CD4-positive, alpha-beta T cell treated with Interleukin-4 for 4 hours (primary cell): ENCODE measurements around the gene CFAP46.
A peak's percentile ranks its signal among the peaks of the same experiment; 100 is the strongest.
"Not testable (repeated sequence)": the region's sequence is repeated elsewhere in the genome, so short reads cannot be mapped to it uniquely, and the experiment has no call there.

Source experiments
- DNase-seq: peaks from one replicate; pipeline ENCODE4 v3.0.0-alpha.2; 2020

Gene CFAP46

GRCh38 chr10:132840698-132841614 lies 101.4 kb downstream of the CFAP46 start:
- DNase-seq = no peak

DNA sequence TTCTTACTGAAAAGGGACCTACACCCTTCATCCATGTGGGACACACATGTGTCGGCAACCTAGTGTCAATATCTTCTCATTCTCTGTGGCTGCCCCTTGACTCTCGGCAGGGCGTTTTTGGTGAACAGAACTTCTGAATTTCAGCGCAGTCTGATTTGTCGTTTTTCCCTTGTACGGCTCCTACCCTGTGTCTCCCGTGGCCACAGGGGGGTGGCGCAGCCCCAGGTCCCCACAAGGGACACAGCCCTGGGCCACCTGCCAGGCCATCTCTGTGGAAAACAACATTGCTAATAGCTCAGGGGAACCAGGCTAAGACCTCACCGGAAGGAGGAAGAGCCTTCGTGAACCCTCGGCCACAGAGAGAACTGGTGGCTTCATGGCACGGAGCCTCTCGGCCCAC lies 103.3 kb downstream of the CFAP46 start:
- DNase-seq = no peak

GRCh38 chr10:132838346-132838970 lies 103.9 kb downstream of the CFAP46 start:
- DNase-seq = no peak

DNA sequence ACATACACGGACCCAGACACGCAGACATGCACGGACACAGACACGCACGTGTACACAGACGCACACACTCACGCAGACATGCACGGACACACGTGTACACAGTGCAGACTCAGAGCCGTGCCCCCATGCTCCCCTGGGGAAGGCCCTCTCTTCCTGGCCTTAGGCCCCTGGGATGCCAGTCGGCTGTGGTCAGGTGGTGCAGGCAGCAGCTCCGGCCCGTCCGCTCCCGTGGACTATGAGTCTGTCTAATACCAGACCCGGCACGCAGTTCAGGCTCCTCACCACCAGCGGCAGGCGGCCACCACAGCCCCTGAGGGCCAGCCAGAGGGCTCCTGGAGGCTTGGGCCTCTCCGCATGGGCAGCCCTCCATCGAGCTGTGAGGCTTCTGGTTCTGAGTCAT lies 104.5 kb downstream of the CFAP46 start:
- DNase-seq = no peak

DNA sequence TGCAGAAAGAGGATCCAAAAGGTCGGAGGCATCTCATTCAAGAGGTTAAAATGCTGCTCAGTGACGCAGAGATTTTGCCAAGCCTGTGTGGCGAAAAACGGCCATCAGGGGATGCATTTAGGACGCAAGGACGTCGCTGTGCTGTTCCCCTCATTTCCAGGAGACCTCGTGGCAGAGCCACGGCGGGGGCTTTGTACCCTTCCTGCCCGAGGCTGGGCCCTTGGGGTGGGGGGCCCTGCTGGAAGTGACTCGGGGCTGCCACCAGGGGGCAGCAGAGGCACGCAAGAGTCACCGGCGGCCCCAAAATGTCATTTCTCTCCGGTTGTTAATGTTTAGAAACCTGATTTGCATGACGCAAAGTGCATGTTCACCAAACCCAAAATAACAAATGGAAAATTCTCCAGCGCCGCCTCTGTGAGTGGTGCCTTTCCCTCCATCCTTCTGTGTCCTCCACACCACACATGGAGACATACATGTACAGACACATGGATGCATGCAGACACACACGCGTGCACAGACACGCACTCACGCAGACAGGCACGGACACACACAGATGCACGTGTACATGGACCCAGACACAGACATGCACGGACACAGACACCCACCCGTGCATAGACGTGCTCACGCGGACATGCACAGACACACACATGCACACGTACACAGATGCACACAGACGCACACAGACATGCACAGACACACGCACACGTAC lies 105.4 kb downstream of the CFAP46 start:
- DNase-seq = peak; percentile 6

DNA sequence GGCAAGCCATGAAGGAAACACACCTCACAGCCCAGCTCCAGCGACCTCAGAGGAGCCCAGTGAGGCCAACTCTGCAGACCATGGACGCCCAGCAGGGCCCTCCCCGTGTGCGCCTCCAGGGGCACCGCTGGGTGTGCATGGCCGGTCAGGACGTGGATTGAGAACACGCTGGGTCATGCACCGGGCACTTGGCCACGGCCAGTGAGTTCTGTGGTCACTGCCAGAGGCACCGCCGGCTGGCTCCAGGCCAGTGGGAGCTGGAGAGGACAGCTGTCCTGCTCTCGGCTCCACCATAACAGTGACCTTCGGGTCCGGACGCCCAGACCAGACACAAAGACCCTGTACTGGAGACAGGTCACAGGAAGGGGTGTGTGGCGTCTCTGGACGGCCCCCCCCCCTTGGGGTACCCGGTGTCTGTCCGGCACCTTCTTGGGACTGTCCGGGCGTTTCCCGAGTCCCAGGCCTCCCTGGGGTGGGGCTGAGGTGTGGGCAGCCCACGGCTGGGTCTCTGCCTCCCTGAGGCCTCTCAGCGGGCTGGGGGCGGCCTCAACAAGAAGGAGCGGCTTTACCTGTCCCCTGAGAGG lies 106.0 kb downstream of the CFAP46 start:
- no peak for DNase-seq

GRCh38 chr10:132835848-132836233 lies 106.5 kb downstream of the CFAP46 start:
- DNase-seq = no peak

- no peak for DNase-seq
Observed at GRCh38 chr10:132834891-132835847, 107.2 kb downstream of the CFAP46 start.

DNA sequence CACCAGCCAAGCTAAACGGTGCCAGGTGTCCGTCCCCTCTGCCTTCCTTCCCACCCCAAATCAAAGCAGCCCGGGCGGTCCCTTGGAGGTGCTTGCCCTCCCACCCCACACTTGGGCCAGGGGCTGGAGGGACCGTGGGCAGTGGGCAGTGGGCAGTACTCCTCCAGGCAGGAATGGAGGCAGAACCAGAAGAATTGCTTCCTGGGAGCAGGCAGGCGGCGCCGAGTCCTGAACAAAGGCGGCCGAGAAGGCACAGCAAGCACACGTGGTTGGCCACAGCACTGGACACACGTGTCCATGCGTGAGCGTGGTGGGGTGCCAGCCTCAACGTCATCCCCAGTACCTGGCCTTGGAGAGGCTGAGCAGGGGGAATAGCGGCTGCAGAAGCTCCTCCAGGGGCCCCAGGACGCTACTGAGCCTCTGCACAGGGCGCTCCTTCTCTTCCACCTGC lies 108.0 kb downstream of the CFAP46 start:
- no peak for DNase-seq

- DNase-seq = no peak
Observed at GRCh38 chr10:132833421-132834111, 108.8 kb downstream of the CFAP46 start.

- DNase-seq = no peak
Observed at GRCh38 chr10:132832186-132832969, 110.0 kb downstream of the CFAP46 start.

DNA sequence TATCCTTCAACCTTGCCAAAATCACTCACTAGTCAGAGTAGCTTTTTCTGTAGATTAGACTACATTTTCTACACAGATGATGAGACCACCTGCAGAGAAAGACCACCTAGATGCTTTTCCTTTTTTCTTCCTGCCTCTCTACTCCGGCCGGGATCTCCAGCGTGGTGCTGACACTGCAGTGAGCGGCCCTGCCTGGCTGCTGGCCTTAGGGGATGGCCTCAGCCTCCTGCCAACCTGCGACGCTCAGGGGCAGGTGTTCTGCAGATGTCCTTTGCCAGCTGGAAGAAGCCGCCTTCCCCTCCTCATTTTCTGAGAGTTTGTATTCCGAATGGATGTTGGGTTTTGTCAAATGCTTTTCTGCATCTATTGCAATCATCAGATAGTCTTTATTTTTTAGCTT lies 113.0 kb downstream of the CFAP46 start:
- no peak for DNase-seq

DNA sequence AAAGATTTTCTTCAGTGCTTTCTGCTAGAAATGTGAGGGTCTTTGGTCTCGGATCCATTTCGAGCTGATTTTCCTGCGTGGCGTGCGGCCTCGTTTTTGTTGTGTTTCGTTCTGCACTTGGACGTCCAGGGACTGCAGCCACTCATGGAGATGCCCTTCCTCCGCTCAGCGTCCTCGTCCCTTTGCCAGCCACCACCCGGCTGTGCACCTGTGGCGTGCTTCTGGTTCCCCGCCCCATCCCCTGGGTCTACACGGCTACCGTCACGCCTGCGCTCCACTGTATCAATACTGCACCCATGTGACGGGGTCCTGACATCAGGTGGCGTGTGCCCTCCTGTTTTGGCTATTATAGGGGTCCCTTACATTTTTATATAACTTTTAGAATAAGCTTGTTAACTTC lies 113.7 kb downstream of the CFAP46 start:
- no peak for DNase-seq

GRCh38 chr10:132827861-132828539 lies 114.4 kb downstream of the CFAP46 start:
- DNase-seq = no peak

- no peak for DNase-seq
Observed at GRCh38 chr10:132827423-132827789, 115.0 kb downstream of the CFAP46 start.

DNA sequence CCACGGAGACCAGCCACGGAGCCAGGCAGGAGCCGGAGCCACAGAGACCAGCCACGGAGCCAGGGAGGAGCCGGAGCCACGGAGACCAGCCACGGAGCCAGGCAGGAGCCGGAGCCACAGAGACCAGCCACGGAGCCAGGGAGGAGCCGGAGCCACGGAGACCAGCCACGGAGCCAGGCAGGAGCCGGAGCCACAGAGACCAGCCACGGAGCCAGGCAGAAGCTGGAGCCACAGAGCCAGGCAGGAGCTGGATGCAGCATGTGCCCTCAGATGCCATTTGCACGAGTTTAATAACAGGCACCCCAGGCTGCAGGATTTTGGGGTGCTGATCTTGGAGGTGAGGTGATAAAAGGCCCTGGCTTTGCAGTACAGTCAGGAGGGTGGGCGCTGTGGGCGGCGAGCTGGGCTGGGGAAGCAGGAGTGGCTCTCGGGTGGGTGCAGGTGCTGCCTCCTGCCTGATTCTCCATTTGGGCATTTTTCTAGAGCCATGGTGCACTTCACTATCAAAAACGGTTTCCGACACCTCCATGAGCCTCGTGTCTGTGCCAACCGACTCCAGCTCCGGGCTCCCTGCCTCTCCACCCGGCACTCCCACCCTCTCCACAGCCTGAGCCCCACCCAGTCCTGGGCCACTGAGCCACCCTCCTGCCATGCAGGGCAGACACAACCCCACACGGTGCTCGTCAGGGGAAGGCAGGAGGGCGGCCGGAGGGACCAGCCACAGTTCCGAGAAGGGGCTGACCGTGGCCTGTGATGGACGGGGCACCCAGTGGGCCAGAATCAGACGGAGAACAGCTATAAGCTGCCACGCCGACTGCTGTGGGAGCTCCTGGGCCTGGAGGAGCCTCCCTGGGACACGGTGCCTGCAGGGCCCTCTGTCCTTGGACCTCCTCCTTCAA lies 115.6 kb downstream of the CFAP46 start:
- DNase-seq = no peak

GRCh38 chr10:132825783-132826523 lies 116.4 kb downstream of the CFAP46 start:
- DNase-seq = not testable (repeated sequence)

GRCh38 chr10:132820056-132820455 lies 122.3 kb downstream of the CFAP46 start:
- no peak for DNase-seq
